RCC 7860 (cell line): ENCODE data around the gene C1orf226.

ENCODE experiments used
- DNase-seq: peaks from one replicate; pipeline ENCODE4 v3.0.0-alpha.2; 2015; ENCODE audit warnings: low spot score
- FAIRE-seq: peaks from 2 replicates; lab custom pipeline; 2012; peaks lifted over from hg19 to GRCh38; lab: Jason Lieb, UNC

C1orf226 gene

DNA sequence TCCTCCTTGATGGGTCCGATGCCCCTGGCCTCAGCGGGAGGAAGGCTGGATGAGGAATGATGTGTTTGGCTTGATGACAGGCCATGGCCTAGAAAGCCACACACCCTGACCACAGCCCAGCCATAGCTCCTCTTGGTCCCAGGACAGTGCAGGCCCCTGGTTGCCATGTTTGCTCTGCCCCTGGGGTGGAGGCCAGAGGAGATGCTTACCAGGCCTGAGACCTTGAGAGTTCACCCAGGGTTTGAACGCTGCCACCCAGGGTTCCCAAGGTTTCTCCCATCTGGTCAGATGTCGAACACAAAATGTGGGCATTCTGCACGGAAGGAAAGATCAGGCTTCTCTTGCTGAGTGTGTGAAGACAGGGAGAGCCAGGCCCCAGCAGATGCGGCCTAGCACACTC lies 2.6 kb downstream of the C1orf226 start:
- FAIRE-seq (no peak), DNase-seq (no peak)

DNA sequence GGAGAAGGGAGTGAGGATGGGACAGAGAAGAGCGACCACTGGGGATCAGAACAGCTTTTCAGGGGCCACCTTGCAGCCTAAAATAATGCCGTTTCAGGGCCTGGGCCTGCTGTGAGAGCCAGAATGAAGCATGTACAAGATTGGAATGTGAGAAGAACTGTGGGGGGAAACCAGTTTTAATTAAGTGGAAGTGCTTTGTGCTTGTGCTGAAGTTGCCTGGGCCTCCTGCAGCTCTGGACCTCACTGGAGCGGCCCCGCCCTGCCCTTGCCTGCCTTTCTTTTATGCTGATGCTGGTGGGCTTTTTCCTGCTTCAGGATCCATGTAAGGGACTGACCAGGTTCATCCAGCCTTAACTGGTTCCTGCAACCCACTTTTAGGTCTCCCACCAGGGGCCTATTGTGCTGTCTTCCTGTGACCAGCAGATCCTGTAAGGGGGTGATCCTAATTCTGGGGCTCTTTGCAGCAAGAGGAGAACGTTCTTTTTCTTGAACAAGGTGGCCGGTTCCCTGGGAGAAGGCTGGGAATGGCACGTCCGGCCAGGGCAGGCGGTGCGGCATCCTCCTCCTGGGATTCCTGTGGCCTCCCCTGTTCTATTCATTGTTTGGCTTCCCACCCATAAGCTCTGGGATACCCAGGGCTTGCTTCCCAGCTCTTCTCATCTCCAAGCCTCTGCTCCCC lies 3.2 kb downstream of the C1orf226 start:
- no peak for DNase-seq
- no peak for FAIRE-seq

GRCh38 chr1:162385280-162385623 lies 3.7 kb downstream of the C1orf226 start:
- FAIRE-seq: no peak
- no peak for DNase-seq

- DNase-seq: no peak
- FAIRE-seq: no peak
These were observed 4.2 kb downstream of the C1orf226 start for GRCh38 chr1:162385702-162386101.

DNA sequence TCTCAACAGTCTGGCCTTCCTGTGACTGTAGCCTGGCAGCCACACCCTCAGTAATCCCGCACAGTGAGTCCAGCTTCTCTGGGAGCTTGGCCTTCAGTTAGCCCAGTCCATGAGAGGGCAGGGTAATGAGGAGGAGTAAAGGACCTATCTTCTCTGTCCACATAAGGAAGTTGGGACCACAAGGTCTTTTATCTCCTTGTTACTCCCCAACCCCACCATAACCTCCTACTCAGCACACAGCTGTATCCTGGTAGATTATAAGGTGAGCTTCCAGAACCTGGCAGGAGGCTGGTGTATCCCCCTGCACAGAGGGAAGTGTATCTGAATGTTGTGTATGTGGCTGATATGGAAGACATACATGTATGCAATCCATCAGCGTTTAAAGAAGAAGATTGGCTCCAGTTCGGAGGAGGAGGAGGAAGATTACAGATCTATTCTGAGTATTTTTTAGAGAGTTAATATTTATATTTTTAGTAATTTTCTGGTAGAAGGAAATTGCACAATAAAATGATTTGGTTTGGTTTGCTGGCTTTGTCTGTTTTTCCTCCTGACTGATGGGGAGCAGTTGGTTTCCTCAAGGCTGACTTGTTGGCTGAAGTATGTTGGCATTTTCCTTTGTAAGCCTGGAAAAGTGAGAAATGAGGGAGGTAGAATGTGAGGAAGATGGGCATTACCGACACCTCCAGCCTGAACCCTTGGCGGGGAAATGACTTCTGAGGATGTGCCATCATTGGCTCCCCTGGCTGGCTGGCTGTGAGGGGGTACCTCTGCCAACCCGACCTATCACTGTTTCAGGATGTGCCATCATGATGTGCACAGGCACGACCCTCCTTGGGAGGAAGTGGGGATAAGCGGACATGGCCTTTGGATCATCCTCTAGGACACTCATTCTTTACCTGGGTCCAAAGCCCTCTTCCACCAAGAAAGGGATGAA lies 5.0 kb downstream of the C1orf226 start:
- FAIRE-seq (no peak), DNase-seq (no peak)

GRCh38 chr1:162387226-162388082 lies 5.9 kb downstream of the C1orf226 start:
- DNase-seq: no peak
- no peak for FAIRE-seq

- no peak for DNase-seq
- FAIRE-seq: no peak
These were observed 6.6 kb downstream of the C1orf226 start for GRCh38 chr1:162388083-162388594.

DNA sequence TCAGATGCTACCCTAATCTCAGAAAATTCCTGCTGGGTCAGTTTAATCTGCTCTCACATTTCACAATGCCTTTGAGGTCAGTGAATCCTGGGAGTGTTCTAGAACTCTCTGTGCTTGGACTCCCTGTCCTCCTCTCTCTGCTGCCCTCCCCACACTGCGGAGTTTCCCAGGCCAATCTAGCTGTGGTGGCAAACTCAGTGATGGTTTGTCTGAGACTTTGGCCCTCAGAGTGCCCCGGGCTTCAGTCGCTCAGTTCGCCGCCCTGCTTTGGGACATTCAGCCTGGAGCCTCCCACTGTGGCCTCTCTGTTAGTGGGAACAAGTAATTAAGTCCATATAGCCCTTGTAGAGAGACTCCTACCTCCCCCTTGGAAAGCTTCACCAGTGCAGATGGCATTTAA lies 7.1 kb downstream of the C1orf226 start:
- no peak for DNase-seq
- FAIRE-seq: no peak

GRCh38 chr1:162389021-162389818 lies 7.7 kb downstream of the C1orf226 start:
- FAIRE-seq: no peak
- no peak for DNase-seq

GRCh38 chr1:162389971-162390370 lies 8.4 kb downstream of the C1orf226 start:
- FAIRE-seq (no peak), DNase-seq (no peak)

- no peak for DNase-seq
These were observed 9.1 kb downstream of the C1orf226 start for GRCh38 chr1:162390396-162391185.

DNA sequence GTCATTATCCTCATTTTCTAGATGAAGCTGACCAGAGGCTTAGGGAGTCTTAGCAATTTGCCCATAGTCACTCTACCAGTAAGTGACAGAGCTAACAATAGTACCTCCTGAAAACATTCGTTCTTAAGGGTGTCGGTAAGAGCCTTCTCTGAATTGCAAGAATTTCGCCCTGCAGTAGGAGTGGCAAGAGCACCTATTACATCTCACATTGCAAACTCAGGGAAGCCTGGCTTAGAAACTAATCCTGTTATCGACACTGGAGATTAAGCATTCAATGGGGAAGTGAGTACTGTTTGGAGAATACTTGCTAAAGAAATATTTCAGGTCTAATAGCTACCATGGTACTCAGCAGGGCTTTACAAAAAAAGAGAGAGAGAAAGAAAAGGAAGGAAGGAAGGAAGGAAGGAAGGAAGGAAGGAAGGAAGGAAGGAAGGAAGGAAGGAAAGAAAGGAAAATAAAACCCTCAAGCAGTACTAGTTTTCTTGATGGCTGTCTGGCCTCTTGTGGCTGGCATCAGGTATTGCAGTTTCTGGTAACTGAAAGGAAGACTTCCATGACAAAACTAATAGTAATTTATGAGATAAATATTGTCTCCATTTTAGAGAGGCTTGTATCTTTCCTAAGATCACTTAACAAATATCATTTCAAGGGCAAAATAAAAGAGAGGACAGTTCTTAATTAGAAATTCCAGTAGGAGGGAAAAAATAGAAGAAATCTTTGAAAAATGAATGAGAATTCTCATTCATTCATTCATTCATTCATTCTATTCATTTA lies 10.4 kb downstream of the C1orf226 start:
- FAIRE-seq (peak; percentile 58), DNase-seq (peak; percentile 26)

More at GRCh38 chr1:162390396-162391185, 9.1 kb downstream of the C1orf226 start:
- FAIRE-seq: no peak

GRCh38 chr1:162396201-162396906 lies 14.8 kb downstream of the C1orf226 start:
- FAIRE-seq: no peak
- no peak for DNase-seq

- DNase-seq (no peak), FAIRE-seq (no peak)
These were observed 15.5 kb downstream of the C1orf226 start for GRCh38 chr1:162397039-162397448.

- DNase-seq (no peak), FAIRE-seq (no peak)
These were observed 16.5 kb downstream of the C1orf226 start for GRCh38 chr1:162397943-162398560.

DNA sequence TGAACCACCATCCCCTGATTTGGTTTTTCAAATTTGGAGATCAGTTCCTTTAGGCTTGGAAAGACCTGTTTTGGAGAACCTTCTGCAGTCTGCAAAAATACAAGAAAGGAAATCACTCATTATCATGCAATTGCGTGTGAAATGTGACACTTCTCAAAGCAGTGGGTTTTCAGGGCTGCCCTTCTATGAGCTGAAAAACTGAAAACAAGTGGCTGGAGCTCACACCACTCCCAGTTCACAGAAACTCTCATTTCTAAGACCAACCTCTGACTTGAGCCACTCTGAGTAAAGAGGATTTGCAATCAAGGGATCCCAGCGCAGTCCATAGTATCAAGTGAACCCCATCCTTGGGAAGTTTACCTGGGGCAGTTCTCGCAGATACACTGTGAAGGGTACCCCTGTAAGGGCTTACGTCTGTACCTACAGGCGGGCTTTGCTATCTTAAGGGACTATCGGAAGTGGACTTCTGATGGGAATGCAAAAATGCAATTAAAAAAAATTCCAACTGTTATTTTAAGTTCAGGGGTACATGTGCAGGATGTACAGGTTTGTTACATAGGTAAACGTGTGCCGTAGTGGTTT lies 17.6 kb downstream of the C1orf226 start:
- no peak for DNase-seq
- no peak for FAIRE-seq

DNA sequence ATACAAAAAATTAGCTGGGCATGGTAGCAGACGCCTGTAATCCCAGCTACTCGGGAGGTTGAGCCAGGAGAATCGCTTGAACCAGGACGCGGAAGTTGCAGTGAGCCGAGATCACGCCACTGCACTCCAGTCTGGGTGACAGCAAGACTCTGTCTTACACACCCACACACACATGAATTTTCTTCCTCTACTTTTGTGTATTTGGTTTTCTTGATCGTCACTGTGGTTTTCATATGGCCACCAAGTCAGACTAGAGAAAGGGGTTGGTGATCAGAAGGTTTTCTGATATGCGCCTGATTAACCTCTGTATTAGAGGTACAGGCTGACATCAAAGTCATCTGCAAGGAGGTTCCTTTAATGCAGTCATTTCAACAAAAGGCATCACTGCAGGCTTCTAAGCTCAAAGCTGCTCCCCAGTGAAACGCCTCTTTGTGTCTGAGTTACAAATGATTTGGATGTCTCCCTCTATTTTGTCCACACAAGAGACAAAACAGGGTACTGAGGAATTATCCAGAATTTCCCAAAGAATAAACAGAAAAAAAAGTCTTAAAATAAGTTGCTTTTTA lies 19.3 kb downstream of the C1orf226 start:
- no peak for FAIRE-seq

More for the DNA sequence above, 19.3 kb downstream of the C1orf226 start:
- no peak for DNase-seq
